ENCODE measurements around the gene MAGI1. TPM values are rescaled to one million over a fixed set of nuclear protein-coding genes. Genes with fewer than 3 reads are reported as not detected.
"Not testable (repeated sequence)": the region's sequence is repeated elsewhere in the genome, so short reads cannot be mapped to it uniquely, and the experiment has no call there.

The MAGI1 gene
- total RNA-seq, 1 donor from 2014 or later = 5.0 TPM

GRCh38 chr3:66048051-66048395, 9.3 kb upstream of the MAGI1 start:
- H3K36me3 ChIP-seq (ENCODE audit: control insufficient read depth, insufficient read depth, low read length) = no peaks in the 10 kb centered on the region
- DNase-seq (ENCODE audit: low read depth) (no peak), FAIRE-seq (no peak)
- H3K27me3 ChIP-seq (ENCODE audit: control insufficient read depth, insufficient read depth, low read length) = no peaks in the 10 kb centered on the region
- H3K4me3 ChIP-seq (ENCODE audit: low read depth, low read length) = no peak overlapping the region
- TF ChIP-seq CTCF (IDR thresholded peaks at IDR 0.05; ENCODE audit: insufficient read depth, low read length, severe bottlenecking) = no peak

GRCh38 chr3:66047311-66048050, 8.8 kb upstream of the MAGI1 start:
- no peaks in the 10 kb centered on the region for H3K27me3 ChIP-seq (ENCODE audit: control insufficient read depth, insufficient read depth, low read length)
- H3K4me3 ChIP-seq (ENCODE audit: low read depth, low read length) = no peak overlapping the region
- H3K36me3 ChIP-seq (ENCODE audit: control insufficient read depth, insufficient read depth, low read length) = no peaks in the 10 kb centered on the region
- FAIRE-seq (no peak), DNase-seq (ENCODE audit: low read depth) (no peak)
- no peak for TF ChIP-seq CTCF (IDR thresholded peaks at IDR 0.05; ENCODE audit: insufficient read depth, low read length, severe bottlenecking)

- not testable (repeated sequence) for H3K36me3 ChIP-seq (ENCODE audit: control insufficient read depth, insufficient read depth, low read length); FAIRE-seq; H3K4me3 ChIP-seq (ENCODE audit: low read depth, low read length)
These were observed 7.6 kb upstream of the MAGI1 start for GRCh38 chr3:66046321-66046720.

DNA sequence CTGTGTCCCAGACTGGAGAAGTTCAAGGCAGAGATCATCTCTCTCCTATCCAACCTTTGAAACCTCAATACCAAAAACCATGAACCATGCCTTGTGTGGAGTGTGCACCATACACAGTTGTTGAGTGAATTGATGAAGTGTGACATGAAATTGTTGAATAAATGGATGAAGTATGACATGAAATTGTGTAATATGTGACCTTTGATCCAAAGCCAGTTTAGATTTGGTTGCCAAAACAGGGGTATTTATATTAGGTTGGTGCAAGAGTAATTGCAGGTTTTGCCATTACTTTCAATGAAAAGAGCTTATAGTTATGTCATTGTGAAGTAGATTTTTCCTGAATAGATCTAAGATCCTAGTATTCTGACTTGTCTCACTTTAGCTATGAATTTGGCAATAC, 3.1 kb upstream of the MAGI1 start:
- TF ChIP-seq CTCF (IDR thresholded peaks at IDR 0.05; ENCODE audit: insufficient read depth, low read length, severe bottlenecking) = no peak
- DNase-seq (ENCODE audit: low read depth) = no peak
- Histone ChIP-seq H3K36me3 (ENCODE audit: control insufficient read depth, insufficient read depth, low read length) (no peaks in the 10 kb centered on the region), H3K4me3 (ENCODE audit: low read depth, low read length) (no peak overlapping the region), H3K27me3 (ENCODE audit: control insufficient read depth, insufficient read depth, low read length) (no peaks in the 10 kb centered on the region)
- no peak for FAIRE-seq

More at GRCh38 chr3:66046321-66046720, 7.6 kb upstream of the MAGI1 start:
- DNase-seq (ENCODE audit: low read depth); H3K27me3 ChIP-seq (ENCODE audit: control insufficient read depth, insufficient read depth, low read length): not testable (repeated sequence)

DNA sequence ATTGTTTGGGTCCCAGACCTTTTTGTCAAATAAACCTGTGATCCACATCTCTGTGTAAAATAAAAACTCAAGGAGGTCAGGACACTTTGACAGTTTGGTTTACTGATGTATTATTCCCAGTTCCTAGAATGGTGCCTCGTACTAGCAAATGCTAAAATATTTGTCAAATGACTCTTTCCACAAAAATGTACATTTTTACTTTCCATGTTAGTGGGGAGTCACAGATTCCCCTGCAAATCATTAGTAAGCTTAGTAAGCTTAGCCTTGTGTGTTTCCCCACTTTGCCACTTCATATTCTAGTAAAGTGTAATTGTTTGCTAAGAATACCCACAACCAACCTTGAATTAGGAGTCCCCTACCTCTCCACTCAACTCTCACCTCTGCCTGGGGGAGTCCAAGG, 2.4 kb upstream of the MAGI1 start:
- TF ChIP-seq CTCF (IDR thresholded peaks at IDR 0.05; ENCODE audit: insufficient read depth, low read length, severe bottlenecking) = no peak
- H3K4me3 ChIP-seq (ENCODE audit: low read depth, low read length) = no peak overlapping the region
- H3K27me3 ChIP-seq (ENCODE audit: control insufficient read depth, insufficient read depth, low read length) = no peaks in the 10 kb centered on the region
- H3K36me3 ChIP-seq (ENCODE audit: control insufficient read depth, insufficient read depth, low read length) = no peaks in the 10 kb centered on the region
- no peak for FAIRE-seq
- DNase-seq (ENCODE audit: low read depth) = no peak

DNA sequence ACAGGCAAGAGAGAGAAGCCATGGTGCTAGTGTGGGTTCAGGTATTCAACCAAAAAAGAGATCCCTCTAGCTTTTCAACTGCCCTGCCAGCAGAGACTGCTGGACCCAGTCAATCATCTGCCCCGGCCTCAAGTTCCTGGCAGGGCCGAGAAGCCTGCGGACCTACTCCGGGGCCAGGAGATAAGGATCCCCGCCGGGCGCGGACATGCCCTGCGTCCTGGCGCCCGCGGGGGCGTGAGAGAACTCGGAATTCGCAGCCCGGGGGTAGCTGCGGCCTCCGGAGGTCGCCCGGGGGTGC, 821 bp upstream of the MAGI1 start:
- no peak for FAIRE-seq
- Histone ChIP-seq H3K27me3 (ENCODE audit: control insufficient read depth, insufficient read depth, low read length) (no peaks in the 10 kb centered on the region), H3K4me3 (ENCODE audit: low read depth, low read length) (peak overlapping the region; percentile 69), H3K36me3 (ENCODE audit: control insufficient read depth, insufficient read depth, low read length) (no peaks in the 10 kb centered on the region)
- DNase-seq (ENCODE audit: low read depth) = no peak
- TF ChIP-seq CTCF (IDR thresholded peaks at IDR 0.05; ENCODE audit: insufficient read depth, low read length, severe bottlenecking) = no peak

Data from bronchial epithelial cell (primary cell).